NCI-H1092 (cell line): ENCODE measurements around the gene IKZF1.

Experiments used
- DNase-seq: peaks from one replicate; lab custom pipeline; 2025; lab: John Stamatoyannopoulos, UW

IKZF1 gene

GRCh38 chr7:50376056-50376820 lies 71.7 kb downstream of the IKZF1 start:
- DNase-seq: no peak

- no peak for DNase-seq
Measured at GRCh38 chr7:50377356-50377755, 72.8 kb downstream of the IKZF1 start.

GRCh38 chr7:50379082-50379481 lies 74.6 kb downstream of the IKZF1 start:
- no peak for DNase-seq

- DNase-seq: no peak
Measured at GRCh38 chr7:50379539-50379938, 75.0 kb downstream of the IKZF1 start.

GRCh38 chr7:50382455-50382854 lies 77.9 kb downstream of the IKZF1 start:
- no peak for DNase-seq

GRCh38 chr7:50387351-50387750 lies 82.8 kb downstream of the IKZF1 start:
- DNase-seq: no peak

- no peak for DNase-seq
Measured at GRCh38 chr7:50389961-50390360, 85.4 kb downstream of the IKZF1 start.

GRCh38 chr7:50391386-50391785 lies 86.9 kb downstream of the IKZF1 start:
- no peak for DNase-seq

- no peak for DNase-seq
Measured at GRCh38 chr7:50393076-50393475, 88.6 kb downstream of the IKZF1 start.

- no peak for DNase-seq
Measured at GRCh38 chr7:50393547-50394252, 89.2 kb downstream of the IKZF1 start.

- DNase-seq: no peak
Measured at GRCh38 chr7:50394315-50394714, 89.8 kb downstream of the IKZF1 start.

- DNase-seq: no peak
Measured at GRCh38 chr7:50396856-50397255, 92.3 kb downstream of the IKZF1 start.

- DNase-seq: no peak
Measured at GRCh38 chr7:50397320-50397970, 92.9 kb downstream of the IKZF1 start.

- DNase-seq: no peak
Measured at GRCh38 chr7:50397971-50398324, 93.4 kb downstream of the IKZF1 start.

GRCh38 chr7:50399206-50399605 lies 94.7 kb downstream of the IKZF1 start:
- DNase-seq: no peak

GRCh38 chr7:50399635-50400034 lies 95.1 kb downstream of the IKZF1 start:
- no peak for DNase-seq

GRCh38 chr7:50400114-50400513 lies 95.6 kb downstream of the IKZF1 start:
- DNase-seq: peak; percentile 28

- DNase-seq: no peak
Measured at GRCh38 chr7:50404392-50404791, 99.9 kb downstream of the IKZF1 start.

- DNase-seq: no peak
Measured at GRCh38 chr7:50405221-50405620, 100.7 kb downstream of the IKZF1 start.

GRCh38 chr7:50406935-50407334 lies 102.4 kb downstream of the IKZF1 start:
- no peak for DNase-seq

- no peak for DNase-seq
Measured at GRCh38 chr7:50409856-50410745, 105.6 kb downstream of the IKZF1 start.

GRCh38 chr7:50411332-50411731 lies 106.8 kb downstream of the IKZF1 start:
- DNase-seq: no peak
